Fibroblast of lung (primary cell): ENCODE measurements around the gene DLG2.

Experiments used
- EZH2 ChIP-seq: IDR thresholded peaks from 2 replicates; pipeline ENCODE4 v1.5.1; 2012; ENCODE audit warnings: low read length, control low read depth, mild to moderate bottlenecking; ENCODE audit errors: missing control alignments
- TF ChIP-seq, protein P1 (sequence below), 2 donors: IDR thresholded peaks in 1 of 2; conservative IDR thresholded peaks in 1 of 2; 1 replicate in 1 of 2; 2 replicates in 1 of 2; pipeline ENCODE4 v1.5.1; 2011 to 2012; ENCODE audit warnings: low read length in 2 of 2, control low read depth in 1 of 2, inconsistent platforms in 1 of 2, low read depth in 1 of 2, mild to moderate bottlenecking in 1 of 2

GRCh38 chr11:83542861-83543260, 2084.3 kb downstream of the DLG2 start:
- TF ChIP-seq, protein P1, sequence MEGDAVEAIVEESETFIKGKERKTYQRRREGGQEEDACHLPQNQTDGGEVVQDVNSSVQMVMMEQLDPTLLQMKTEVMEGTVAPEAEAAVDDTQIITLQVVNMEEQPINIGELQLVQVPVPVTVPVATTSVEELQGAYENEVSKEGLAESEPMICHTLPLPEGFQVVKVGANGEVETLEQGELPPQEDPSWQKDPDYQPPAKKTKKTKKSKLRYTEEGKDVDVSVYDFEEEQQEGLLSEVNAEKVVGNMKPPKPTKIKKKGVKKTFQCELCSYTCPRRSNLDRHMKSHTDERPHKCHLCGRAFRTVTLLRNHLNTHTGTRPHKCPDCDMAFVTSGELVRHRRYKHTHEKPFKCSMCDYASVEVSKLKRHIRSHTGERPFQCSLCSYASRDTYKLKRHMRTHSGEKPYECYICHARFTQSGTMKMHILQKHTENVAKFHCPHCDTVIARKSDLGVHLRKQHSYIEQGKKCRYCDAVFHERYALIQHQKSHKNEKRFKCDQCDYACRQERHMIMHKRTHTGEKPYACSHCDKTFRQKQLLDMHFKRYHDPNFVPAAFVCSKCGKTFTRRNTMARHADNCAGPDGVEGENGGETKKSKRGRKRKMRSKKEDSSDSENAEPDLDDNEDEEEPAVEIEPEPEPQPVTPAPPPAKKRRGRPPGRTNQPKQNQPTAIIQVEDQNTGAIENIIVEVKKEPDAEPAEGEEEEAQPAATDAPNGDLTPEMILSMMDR (conservative IDR thresholded peaks at IDR 0.05 in 1 of 2, IDR thresholded peaks at IDR 0.05 in 1 of 2; ENCODE audit: low read depth in 1 of 2, low read length in 2 of 2) = no peak
- no peak for TF ChIP-seq EZH2
